GM12801 (cell line): Measurements from ENCODE around the gene OLFML3.

Source experiments
- TF ChIP-seq, protein P1 (sequence below): IDR thresholded peaks from one replicate; pipeline ENCODE4 v1.5.1; 2011; ENCODE audit warnings: control low read depth; ENCODE audit not compliant: insufficient read length; ENCODE audit errors: extremely low read depth

The OLFML3 gene

GRCh38 chr1:113984710-113985109 lies 5.4 kb downstream of the OLFML3 start:
- TF ChIP-seq, protein P1, sequence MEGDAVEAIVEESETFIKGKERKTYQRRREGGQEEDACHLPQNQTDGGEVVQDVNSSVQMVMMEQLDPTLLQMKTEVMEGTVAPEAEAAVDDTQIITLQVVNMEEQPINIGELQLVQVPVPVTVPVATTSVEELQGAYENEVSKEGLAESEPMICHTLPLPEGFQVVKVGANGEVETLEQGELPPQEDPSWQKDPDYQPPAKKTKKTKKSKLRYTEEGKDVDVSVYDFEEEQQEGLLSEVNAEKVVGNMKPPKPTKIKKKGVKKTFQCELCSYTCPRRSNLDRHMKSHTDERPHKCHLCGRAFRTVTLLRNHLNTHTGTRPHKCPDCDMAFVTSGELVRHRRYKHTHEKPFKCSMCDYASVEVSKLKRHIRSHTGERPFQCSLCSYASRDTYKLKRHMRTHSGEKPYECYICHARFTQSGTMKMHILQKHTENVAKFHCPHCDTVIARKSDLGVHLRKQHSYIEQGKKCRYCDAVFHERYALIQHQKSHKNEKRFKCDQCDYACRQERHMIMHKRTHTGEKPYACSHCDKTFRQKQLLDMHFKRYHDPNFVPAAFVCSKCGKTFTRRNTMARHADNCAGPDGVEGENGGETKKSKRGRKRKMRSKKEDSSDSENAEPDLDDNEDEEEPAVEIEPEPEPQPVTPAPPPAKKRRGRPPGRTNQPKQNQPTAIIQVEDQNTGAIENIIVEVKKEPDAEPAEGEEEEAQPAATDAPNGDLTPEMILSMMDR, result no peak

DNA sequence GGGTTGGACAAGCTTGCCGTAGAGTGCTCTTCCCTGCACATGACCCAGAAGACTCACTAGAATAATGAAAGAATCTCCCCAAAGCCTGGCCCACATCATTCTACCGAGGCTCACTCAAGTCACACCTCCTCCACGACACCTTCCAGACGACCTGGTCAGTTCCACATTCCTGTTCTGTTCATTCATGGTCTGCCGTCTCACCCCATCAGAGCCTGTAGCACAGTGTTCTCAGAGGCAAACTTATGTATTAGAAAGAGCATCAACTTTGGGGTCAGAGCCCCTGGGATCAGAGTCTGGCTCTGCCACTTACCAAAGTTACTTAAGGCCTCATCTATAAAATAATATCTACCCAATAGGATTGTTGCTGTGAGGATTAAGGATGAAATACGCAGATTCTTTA lies 7.5 kb downstream of the OLFML3 start:
- TF ChIP-seq, protein P1, result no peak

DNA sequence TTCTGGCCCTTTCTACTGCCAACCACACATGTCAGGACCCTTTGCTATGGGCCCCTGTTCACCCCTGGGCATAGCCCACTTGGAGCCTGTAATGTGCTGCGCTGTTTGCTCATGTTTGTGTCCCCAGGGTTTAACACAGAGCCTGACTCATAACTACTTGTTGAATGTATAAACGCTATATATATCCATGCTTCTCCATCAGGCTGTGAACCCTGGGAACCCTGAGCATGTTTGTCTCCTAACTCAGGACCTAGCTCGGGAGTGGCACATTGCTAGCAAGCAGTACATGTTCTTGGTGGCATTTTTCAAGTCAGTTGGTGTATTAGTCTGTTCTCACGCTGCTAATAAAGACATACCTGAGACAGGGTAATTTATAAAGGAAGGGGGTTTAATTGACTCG lies 8.0 kb downstream of the OLFML3 start:
- TF ChIP-seq, protein P1, result no peak

DNA sequence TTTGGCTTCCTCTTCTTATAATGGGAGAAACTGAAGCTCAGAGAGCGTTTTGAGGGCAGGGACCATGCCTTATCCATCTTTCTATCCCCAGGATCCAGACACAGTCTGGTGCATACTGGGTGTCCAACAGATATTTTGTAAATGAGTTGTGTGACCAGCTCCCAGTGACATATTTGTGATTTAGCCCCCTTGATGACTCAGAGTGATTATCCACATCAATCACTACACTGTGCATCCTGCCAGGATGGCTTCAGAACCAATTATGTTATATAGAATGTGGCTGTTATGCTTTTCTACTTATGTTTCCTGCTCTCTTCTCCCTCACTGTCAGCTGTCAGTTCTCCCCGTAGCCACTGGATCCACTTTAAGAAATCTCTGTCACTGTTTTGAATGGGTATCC lies 11.3 kb downstream of the OLFML3 start:
- TF ChIP-seq, protein P1, result no peak

- TF ChIP-seq, protein P1, result no peak
Measured at GRCh38 chr1:113990961-113991360, 11.7 kb downstream of the OLFML3 start.

DNA sequence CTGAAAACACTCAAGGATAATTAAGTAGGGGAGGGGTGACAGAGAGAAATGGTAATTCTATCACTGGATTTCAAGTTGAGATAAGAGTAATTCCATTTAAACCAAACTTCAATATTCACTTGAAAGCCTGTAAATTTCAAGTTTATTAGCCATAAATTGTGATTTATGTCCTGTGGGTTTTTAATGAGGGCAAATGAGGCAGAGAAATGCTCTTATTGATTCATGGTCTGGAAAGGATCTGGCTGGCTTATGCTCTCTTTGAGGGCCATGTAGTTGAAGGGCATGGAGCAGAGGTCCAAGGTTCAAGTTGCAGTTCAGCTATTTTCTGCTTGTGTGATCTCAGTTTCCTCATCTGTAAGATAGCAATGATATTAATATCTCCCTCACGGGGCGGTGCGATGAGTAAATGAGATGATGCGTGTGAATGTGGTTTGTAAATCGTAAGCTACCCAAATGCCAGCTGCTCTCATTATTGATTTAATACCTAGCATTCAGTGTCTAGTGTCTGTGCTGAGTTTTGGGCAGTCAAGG lies 12.3 kb downstream of the OLFML3 start:
- TF ChIP-seq, protein P1, result no peak

GRCh38 chr1:113993072-113993471 lies 13.8 kb downstream of the OLFML3 start:
- TF ChIP-seq, protein P1, result no peak
